SK-MEL-5 (cell line): ENCODE measurements around the gene SERPINF2. TPM values are rescaled to one million over a fixed set of nuclear protein-coding genes. Genes with fewer than 3 reads are reported as not detected.
"Not testable (repeated sequence)": the region's sequence is repeated elsewhere in the genome, so short reads cannot be mapped to it uniquely, and the experiment has no call there.

ENCODE experiments used
- DNase-seq: peaks from one replicate; pipeline ENCODE4 v3.0.0-alpha.2; 2016; ENCODE audit warnings: low read depth, low spot score
- in situ Hi-C: cut with HindIII; loops from 2 replicates; pipeline ENCODE4 v1.10.0; 2016; ENCODE audit warnings: low sequenced_read_pairs, high pct_unique_total_duplicates, low pct_unique_long_range_greater_than_20kb
- total RNA-seq: library from RNA; depleted of rRNA; stranded (reverse); fragments of >200 nt; shearing (Covaris generic); gene quantifications from 2 replicates; pipeline ENCODE4 v1.2.3, GENCODE V29; 2014

Gene SERPINF2
- total RNA-seq, 1 experiment from 2014 or later, result 0.32 TPM

DNA sequence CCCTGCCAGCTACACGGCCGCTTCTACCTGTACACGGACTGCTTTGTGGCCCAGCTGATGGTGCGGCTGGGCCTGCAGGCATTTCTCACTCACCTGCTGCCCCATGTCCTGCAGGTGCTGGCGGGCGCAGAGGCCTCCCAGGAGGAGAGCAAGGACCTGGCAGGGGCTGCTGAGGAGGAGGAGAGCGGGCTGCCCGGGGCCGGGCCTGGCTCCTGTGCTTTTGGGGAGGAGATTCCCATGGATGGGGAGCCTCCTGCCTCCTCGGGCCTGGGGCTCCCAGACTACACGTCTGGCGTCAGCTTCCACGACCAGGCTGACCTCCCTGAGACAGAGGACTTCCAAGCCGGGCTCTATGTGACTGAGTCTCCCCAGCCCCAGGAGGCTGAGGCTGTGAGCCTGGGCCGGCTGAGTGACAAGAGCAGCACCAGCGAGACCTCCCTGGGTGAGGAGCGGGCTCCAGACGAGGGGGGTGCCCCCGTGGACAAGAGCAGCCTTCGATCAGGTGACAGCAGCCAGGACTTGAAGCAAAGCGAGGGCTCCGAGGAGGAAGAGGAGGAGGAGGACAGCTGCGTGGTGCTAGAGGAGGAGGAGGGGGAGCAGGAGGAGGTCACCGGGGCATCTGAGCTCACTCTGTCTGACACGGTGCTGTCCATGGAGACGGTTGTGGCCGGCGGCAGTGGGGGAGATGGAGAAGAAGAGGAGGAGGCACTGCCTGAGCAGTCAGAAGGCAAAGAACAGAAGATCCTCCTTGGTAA lies 14.6 kb upstream of the SERPINF2 start:
- in situ Hi-C loops, result no loop called here
- DNase-seq, result no peak

DNA sequence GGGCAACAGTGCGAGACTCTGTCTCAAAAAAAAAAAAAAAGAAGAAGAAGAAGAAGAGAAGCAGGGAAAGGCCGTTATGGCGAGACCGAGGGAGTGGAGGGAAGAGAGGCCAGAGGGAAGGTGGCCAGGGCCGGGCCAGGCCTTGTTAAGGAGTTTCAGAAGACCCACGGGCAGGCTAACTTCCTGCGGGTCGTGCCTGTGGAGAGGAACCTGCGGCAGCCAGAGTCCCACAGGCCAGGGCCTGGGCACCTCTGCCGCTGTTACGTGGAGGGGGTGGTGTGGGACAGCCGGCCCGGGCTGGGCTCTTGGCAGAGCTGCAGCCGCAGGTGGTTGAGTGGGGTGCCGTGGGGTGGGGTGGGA lies 12.7 kb upstream of the SERPINF2 start:
- in situ Hi-C loops, result no loop called here
- DNase-seq, result no peak

DNA sequence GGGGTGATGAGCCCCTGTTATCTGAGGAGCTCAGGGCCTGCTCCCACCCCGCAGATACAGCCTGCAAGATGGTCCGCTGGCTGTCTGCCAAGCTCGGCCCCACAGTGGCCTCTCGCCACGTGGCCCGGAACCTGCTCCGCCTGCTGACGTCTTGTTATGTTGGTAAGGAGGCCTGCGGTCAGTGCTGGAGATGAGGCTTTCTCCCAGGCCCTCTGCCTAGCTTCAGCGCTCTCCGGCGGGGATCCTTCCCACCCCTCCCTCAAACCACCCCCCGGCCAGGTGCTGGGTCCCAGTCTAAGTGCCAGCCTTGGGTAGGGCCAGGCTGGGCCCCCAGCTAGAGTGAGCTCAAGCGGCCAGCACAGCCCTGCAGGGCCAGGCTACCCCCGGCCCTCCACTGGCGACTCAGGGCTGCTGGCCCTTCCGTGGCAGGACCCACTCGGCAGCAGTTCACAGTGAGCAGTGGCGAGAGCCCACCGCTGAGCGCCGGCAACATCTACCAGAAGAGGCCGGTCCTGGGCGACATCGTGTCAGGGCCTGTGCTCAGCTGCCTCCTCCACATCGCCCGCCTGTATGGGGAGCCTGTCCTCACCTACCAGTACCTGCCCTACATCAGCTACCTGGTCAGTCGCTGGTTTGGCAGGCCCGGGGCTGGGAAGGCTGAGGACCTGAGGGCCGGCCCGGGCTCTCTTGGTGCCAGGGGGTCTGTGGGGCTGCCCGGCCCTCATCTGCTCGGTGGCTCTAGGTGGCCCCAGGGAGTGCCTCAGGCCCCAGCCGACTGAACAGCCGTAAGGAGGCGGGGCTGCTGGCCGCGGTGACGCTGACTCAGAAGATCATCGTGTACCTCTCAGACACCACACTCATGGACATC lies 12.1 kb upstream of the SERPINF2 start:
- no peak for DNase-seq
- in situ Hi-C loops, result no loop called here

DNA sequence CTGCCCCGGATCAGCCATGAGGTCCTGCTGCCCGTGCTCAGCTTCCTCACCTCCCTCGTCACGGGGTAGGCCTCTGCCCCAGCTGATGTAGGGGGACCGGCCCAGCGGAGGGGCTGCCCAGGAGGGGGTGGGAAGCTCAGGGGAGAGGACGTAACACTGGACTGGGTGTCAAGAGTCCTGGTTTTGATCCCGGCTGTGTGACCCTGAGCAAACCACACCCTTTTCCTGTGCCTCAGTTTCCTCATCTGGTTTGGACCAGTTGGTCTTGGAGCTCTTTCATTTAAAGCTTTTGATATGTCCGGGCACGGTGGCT lies 11.5 kb upstream of the SERPINF2 start:
- in situ Hi-C loops, result no loop called here
- no peak for DNase-seq

DNA sequence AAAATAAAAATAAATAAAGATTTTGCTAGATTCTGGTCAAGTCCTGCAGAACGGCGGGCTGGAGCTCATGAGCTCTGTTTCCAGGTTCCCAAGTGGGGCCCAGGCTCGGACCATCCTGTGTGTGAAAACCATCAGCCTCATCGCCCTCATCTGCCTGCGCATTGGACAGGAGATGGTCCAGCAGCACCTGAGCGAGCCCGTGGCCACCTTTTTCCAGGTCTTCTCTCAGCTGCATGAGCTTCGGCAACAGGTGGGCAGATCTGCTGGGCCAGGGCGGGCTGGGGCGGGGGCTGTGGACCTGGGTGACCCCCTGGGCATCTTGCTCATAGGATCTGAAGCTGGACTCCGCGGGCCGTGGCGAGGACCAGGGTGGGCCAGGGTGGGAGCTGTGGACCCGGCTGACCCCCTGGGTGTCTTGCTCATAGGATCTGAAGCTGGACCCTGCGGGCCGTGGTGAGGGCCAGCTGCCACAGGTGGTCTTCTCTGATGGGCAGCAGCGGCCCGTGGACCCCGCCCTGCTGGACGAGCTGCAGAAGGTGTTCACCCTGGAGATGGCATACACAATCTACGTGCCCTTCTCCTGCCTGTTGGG lies 10.3 kb upstream of the SERPINF2 start:
- in situ Hi-C loops, result no loop called here
- DNase-seq, result no peak

DNA sequence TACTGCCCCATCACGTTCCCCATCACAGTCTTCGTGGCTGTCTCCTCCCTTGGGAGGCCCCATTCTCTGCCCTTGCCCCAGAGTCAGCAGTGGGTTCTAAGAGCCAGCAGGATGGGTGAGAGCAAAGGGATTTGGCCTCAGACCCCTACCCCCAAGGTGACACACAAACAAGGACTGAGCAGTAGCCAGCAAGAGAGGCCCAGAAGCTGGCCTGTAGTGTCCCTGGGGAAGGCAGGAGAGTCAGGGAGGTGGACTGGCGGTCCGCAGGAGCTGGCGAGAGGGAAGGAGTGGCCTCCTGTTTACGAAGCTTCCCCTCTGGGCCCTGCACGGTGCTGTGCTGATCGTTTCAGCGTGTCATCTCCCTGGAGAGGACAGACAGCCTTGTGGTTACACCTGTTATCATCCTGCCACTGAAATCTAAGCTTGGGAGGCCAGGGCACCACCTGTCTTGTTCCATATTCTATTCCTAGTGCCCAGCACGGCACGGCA lies 9.8 kb upstream of the SERPINF2 start:
- in situ Hi-C loops, result no loop called here

DNA sequence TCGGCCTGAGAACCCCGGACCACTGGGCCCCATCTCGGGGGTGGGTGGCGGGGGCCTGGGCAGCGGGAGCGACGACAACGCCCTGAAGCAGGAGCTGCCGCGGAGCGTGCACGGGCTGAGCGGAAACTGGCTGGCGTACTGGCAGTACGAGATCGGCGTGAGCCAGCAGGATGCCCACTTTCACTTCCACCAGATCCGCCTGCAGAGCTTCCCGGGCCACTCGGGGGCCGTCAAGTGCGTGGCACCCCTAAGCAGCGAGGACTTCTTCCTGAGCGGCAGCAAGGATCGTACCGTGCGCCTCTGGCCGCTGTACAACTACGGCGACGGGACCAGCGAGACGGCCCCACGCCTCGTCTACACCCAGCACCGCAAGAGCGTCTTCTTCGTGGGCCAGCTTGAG lies 8.9 kb upstream of the SERPINF2 start:
- in situ Hi-C loops, result no loop called here
- no peak for DNase-seq

More for the DNA sequence above, 9.8 kb upstream of the SERPINF2 start:
- DNase-seq, result no peak

DNA sequence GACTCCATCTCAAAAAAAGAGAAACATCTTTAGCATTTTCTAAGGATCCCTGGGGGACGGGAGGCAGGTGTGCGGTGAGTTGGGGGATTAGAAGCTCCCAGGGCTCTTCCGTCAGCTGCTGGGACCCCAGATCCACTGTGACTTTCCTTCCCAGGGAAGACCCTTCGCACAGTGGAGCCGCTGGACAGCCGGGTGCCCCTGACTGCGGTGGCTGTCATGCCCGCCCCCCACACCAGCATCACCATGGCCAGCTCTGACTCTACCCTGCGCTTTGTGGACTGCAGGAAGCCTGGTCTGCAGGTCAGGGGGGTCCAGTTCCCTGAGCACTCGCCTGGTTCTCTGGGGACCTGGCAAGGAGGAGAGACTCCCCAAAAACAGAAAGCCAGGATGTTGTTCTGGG lies 7.3 kb upstream of the SERPINF2 start:
- no peak for DNase-seq
- in situ Hi-C loops, result no loop called here

DNA sequence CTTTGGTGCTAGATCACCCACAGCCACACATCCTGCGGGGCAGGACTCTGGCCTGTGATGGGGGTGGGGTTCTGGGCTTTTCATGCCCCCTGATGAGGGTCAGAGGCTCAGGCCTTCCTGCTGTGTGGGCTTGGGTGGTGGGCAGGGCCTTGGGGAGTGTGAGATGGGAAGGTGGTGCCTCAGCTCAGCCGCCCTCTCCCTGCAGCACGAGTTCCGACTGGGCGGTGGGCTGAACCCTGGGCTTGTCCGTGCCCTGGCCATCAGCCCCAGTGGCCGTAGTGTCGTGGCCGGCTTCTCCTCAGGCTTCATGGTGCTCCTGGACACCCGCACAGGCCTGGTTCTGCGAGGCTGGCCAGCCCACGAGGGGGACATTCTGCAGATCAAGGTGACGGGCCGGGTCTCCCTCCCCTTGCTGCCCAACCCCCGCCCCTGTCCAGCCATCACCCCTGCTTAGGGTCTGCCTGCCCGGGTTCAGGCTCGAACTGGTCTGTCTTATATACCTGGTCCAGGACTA lies 6.8 kb upstream of the SERPINF2 start:
- DNase-seq, result no peak
- in situ Hi-C loops, result no loop called here

DNA sequence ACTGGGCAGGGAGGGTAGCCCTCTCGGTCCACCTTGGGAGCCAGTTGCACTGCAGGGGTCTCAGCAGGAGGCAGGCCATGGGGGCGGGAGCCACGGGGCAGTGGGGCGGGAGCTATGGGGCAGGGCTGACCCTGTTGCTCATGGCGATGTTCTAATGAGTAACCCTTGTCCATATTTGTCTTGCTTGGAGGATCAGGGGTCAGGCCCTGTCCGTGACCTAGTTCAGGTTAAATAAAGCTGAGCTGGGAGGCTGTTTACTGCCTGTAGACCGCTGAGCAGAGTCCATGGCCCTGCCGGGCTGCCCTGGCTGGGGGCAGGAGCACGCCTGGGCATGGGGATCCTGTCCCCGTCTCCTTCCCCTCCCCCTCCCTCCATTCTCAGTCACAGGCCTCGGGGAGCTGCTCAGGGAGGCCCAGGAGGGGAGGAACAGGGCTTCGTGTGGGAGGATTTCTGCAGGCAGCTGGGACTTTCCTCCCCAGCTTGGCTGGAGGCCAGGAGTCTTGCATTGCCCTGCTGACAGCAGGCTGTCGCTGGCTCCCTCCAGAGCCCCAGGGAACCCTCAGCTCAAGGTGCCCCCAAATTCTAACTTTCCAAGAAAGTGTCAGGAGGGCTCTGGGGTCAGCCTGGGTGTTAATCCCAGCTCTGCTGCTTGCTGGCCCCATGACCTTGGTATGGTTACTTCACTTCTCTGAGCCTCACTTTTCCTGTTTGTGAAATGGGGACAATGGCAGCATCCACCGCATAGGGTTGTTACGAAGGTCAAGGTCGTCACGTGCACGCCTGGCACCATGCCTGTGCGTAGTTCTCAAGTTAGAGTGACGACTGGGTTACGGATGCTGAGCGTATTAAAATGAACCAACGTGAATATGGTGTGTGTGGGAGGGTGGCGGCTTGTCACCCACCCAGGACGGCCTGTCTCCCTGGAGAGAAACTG lies 6.1 kb upstream of the SERPINF2 start:
- in situ Hi-C loops, result no loop called here
- no peak for DNase-seq

DNA sequence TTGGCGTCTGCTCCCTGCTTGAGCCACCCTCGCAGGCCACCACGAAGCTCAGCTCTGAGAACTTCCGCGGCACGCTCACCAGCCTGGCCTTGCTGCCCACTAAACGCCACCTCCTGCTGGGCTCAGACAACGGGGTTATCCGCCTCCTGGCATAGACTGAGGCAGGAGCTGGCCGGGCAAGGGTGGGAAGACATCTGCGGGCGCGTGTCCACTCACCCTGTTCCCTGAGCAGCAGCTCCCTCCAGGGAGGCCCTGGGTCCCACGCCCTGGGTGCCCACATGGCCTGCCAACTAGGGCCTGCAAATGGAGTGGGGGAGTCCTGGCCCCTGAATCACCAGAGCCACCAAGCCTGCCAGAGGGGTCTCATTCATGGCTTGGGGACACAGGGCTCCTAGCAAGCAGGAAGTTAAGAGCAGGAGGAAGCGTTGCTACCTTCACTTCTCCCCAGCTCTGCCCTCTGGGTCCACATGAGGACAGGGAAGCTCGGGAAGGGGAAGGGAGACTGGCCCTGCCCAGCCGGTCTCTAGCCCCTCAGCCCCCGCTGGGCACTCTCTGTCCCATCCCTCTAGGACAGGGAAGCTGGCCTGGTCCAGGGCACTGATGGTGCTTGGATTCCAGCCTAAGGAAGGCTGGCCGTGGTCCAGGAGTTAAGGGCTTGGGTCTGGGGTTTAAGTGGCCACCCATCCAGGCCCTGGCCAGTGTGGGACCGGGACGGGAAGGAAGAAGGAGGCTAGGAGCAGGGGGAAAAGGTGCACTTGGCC lies 5.0 kb upstream of the SERPINF2 start:
- DNase-seq, result no peak
- in situ Hi-C loops, result no loop called here

DNA sequence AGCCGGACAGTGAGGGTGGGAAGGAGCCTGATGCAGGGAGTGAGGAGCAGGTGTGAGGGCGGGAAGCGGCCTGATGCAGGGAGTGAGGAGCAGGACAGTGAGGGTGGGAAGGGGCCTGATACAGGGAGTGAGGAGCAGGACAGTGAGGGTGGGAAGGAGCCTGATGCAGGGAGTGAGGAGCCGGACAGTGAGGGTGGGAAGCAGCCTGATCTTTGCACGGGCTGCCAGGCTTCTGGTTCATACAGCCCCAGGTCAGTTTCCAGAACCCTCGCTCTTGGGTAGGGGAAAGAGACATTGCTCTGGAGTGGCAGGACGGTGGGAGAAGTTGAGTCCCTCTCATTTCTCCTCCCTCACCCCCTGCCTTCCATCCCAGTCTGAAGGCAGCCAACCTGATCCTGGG lies 772 bp upstream of the SERPINF2 start:
- in situ Hi-C loops, result not testable (repeated sequence)

DNA sequence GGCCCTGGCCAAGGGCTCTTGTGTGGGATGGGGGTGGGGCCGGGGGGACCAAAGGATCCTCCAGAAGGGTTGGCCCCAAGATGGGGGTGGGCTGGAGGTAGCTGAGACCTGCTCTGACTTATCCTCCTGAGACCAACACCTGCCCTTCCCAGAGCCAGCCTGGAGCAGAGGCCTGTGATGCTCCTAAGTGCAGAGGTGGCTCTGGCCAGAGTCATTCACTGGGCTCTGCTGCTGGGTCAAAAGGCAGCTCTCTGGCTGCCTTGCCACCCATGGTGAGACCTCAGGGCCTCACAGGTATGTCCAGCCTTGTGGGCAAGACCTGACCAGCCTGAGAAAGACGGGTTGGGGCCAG lies 393 bp downstream of the SERPINF2 start:
- DNase-seq, result no peak
- in situ Hi-C loops, result no loop called here

More for the DNA sequence above, 772 bp upstream of the SERPINF2 start:
- not testable (repeated sequence) for DNase-seq

DNA sequence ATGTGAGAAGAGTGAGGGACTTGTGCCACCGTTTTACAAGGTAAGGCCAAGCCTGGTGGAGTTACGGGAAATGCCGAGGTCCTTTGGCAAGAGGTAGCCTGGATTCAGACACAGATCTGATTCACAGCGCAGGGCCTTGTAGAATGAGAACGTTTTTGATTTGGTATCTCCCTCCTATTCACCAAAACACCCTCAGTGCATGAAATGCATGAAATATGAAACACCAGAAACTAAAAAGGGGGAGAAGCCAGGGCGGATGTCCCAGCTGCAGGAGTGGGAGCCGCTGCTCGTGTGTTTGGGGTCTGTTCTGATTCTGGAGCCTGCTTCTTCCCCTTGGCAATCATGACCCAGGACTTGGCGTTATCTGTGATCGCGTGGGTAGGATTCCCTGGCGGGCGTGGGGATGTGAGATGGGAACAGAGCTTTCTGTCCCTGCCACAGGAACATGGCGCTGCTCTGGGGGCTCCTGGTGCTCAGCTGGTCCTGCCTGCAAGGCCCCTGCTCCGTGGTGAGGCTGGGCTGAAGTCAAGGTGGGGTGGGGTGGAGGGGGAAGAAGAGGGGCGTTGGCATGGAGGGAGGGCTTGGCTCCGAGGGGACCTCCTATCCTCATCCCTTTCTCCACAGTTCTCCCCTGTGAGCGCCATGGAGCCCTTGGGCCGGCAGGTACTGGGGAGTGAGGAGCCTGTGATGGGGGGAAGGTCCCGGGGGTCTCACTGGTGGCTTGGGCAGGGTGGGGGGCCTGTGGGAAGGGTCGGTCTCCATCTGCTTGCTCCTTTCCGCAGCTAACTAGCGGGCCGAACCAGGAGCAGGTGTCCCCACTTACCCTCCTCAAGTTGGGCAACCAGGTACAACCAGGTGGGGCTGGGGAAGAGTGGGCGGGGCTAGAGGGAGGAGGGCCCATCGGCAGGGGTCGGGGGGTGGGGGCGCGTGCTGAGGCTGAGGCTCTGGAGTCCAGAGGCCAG lies 2.2 kb downstream of the SERPINF2 start:
- in situ Hi-C loops, result no loop called here
- no peak for DNase-seq

DNA sequence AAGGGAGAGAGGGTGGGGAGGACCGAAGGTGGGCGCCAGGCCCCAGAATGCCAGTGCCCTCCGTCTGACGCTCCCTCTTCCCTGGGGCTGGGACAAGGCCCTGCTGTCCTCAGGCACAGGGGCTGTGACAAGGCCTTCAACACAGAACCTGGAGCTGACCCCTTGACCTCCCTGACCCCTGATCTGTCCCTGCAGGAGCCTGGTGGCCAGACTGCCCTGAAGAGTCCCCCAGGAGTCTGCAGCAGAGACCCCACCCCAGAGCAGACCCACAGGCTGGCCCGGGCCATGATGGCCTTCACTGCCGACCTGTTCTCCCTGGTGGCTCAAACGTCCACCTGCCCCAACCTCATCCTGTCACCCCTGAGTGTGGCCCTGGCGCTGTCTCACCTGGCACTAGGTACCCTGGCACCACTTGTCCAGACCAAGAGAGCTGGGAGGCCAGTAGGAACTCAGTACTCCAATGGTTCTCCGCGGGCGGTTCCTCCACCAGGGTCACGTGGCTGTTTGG lies 2.9 kb downstream of the SERPINF2 start:
- in situ Hi-C loops, result no loop called here
- DNase-seq, result no peak
